GM12878 (cell line): ENCODE data around the gene SLC34A3. TPM values are rescaled to one million over a fixed set of nuclear protein-coding genes. Genes with fewer than 3 reads are reported as not detected.
A peak's percentile ranks its signal among the peaks of the same experiment; 100 is the strongest.

ENCODE experiments used
- BACH1 ChIP-seq: fragments of 450-650 bp; IDR thresholded peaks from 2 replicates; pipeline ENCODE4 v1.6.1; 2017; ENCODE audit warnings: mild to moderate bottlenecking, borderline replicate concordance
- DPF2 ChIP-seq: fragments of 450-650 bp; IDR thresholded peaks from 2 replicates; pipeline ENCODE4 v1.6.1; 2017; ENCODE audit warnings: mild to moderate bottlenecking
- GABPA ChIP-seq: IDR thresholded peaks from 2 replicates; pipeline ENCODE4 v1.6.1; 2014; ENCODE audit warnings: antibody characterized with exemption, low read depth, mild to moderate bottlenecking, inconsistent platforms
- IRF4 ChIP-seq: IDR thresholded peaks from 2 replicates; pipeline ENCODE4 v1.6.1; 2011; ENCODE audit warnings: low read depth, low read length
- JUND ChIP-seq: IDR thresholded peaks from 2 replicates; pipeline ENCODE4 v1.6.1; 2012; ENCODE audit warnings: low read depth, mild to moderate bottlenecking, low read length, improper control_type of control experiment, moderate library complexity
- MYC ChIP-seq: IDR thresholded peaks from 2 replicates; pipeline ENCODE4 v1.6.1; 2011; ENCODE audit warnings: mild to moderate bottlenecking, low read length, moderate library complexity, inconsistent platforms; ENCODE audit not compliant: insufficient read depth, insufficient replicate concordance, insufficient read length, severe bottlenecking
- NFXL1 ChIP-seq: fragments of 450-650 bp; IDR thresholded peaks from 2 replicates; pipeline ENCODE4 v1.6.1; 2017; ENCODE audit warnings: antibody characterized with exemption, mild to moderate bottlenecking, borderline replicate concordance
- PAX8 ChIP-seq: fragments of 450-650 bp; IDR thresholded peaks from 2 replicates; pipeline ENCODE4 v1.6.1; 2017; ENCODE audit warnings: mild to moderate bottlenecking, moderate library complexity
- POLR2AphosphoS5 ChIP-seq: IDR thresholded peaks from 2 replicates; pipeline ENCODE4 v1.6.1; 2011; ENCODE audit warnings: mild to moderate bottlenecking, low read length, inconsistent platforms
- RAD51 ChIP-seq: fragments of 450-650 bp; IDR thresholded peaks from 2 replicates; pipeline ENCODE4 v1.6.1; 2016; ENCODE audit warnings: moderate library complexity, mild to moderate bottlenecking, inconsistent platforms
- SIX5 ChIP-seq: IDR thresholded peaks from 2 replicates; pipeline ENCODE4 v1.6.1; 2011; ENCODE audit warnings: mild to moderate bottlenecking, low read depth, low read length, moderate library complexity; ENCODE audit not compliant: severe bottlenecking
- SMAD5 ChIP-seq: IDR thresholded peaks from 2 replicates; pipeline ENCODE4 v1.6.1; 2016; ENCODE audit warnings: antibody characterized with exemption, low read depth
- SREBF2 ChIP-seq: IDR thresholded peaks from 2 replicates; pipeline ENCODE4 v1.6.1; 2012; ENCODE audit warnings: mild to moderate bottlenecking, low read length
- STAT3 ChIP-seq: IDR thresholded peaks from 2 replicates; pipeline ENCODE4 v1.6.1; 2011; ENCODE audit warnings: low read depth, low read length, improper control_type of control experiment
- ZBED1 ChIP-seq: IDR thresholded peaks from 2 replicates; pipeline ENCODE4 v1.6.1; 2016; ENCODE audit warnings: borderline replicate concordance
- ZNF384 ChIP-seq: IDR thresholded peaks from 2 replicates; pipeline ENCODE4 v1.6.1; 2012; ENCODE audit warnings: low read depth, mild to moderate bottlenecking, low read length, improper control_type of control experiment, borderline replicate concordance
- polyA plus RNA-seq, 11 experiments: library from polyadenylated mRNA; depleted of rRNA in 4 of 11; unstranded in 6 of 11; stranded (reverse) in 5 of 11; fragments of >200 nt; fragmentation: Nextera tagmentation in 4 of 11; fragmentation: Illumina TruSeq in 1 of 11; extraction: Ambion mirVana in 4 of 11; extraction: Trizol in 1 of 11; gene quantifications; 1 replicate in 1 of 11; 2 replicates in 10 of 11; pipeline versions ENCODE4 v1.2.1 to v1.2.3, GENCODE V29; 2011 to 2016; ENCODE audit warnings: inconsistent platforms in 2 of 11, missing spikeins in 2 of 11, low read depth in 1 of 11
- total RNA-seq, 4 experiments: library from RNA; depleted of rRNA in 3 of 4; stranded (reverse); fragments of >200 nt in 3 of 4; fragmentation: Illumina TruSeq in 1 of 4; extraction: Trizol in 1 of 4; gene quantifications; 2 replicates each; pipeline versions ENCODE4 v1.2.1 to v1.2.3, GENCODE V29; 2013 to 2021
- TF ChIP-seq, protein P1 (sequence below): fragments of 450-650 bp; IDR thresholded peaks from 2 replicates; pipeline ENCODE4 v1.6.1; 2014; ENCODE audit warnings: mild to moderate bottlenecking
- TF ChIP-seq, protein P2 (sequence below): IDR thresholded peaks from 2 replicates; pipeline ENCODE4 v1.6.1; 2011; ENCODE audit warnings: borderline replicate concordance, low read depth, mild to moderate bottlenecking, moderate library complexity, low read length; ENCODE audit not compliant: insufficient read depth, poor library complexity, severe bottlenecking
- TF ChIP-seq, protein P3 (sequence below): fragments of 450-650 bp; IDR thresholded peaks from 2 replicates; pipeline ENCODE4 v1.6.1; 2018; ENCODE audit warnings: borderline replicate concordance, mild to moderate bottlenecking; ENCODE audit not compliant: partially characterized antibody
- TF ChIP-seq, protein P4 (sequence below): IDR thresholded peaks from 2 replicates; pipeline ENCODE4 v1.6.1; 2012; ENCODE audit warnings: low read depth, low read length, improper control_type of control experiment
- TF ChIP-seq, protein P5 (sequence below): fragments of 450-650 bp; IDR thresholded peaks from 2 replicates; pipeline ENCODE4 v1.6.1; 2017; ENCODE audit warnings: low read depth, mild to moderate bottlenecking, moderate library complexity

SLC34A3 gene
- total and polyA plus RNA-seq, 10 of the 15 experiments (the other 5 are each of a cell fraction or from before 2014, with no cell fraction given), result not detected

DNA sequence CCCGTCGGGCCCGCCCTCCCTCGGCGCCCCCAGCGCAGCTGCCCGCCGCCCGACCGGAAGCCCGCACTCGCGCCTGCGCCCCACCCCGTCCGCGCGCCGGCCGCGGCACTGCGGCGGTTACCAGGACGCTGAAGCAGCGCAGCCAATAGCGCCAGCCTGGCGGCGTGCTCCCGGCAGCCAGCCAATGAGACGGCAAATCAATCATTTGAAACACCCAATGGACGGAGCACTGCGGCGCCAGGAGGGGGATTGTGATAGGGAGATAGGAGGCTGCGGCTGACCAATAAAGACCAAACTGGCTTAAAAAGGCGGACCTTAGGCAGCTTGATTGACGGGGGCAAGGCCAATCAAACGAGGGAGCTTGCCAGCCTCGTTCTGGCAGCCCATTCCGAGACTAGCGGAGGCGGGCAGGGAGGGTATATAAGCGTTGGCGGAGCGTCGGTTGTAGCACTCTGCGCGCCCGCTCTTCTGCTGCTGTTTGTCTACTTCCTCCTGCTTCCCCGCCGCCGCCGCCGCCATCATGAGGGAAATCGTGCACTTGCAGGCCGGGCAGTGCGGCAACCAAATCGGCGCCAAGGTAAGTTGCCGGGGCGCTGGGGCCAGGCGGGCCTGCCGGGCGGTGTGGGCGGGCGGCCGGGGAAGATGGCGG is 10.3 kb downstream of the SLC34A3 start, which contains the start of gene TUBB4B (continued):
- TF ChIP-seq DPF2, result peak; percentile 100
- TF ChIP-seq NFXL1, result peak; percentile 48; the same call in 1 of the 2 replicates
- TF ChIP-seq IRF4, result no peak
- TF ChIP-seq, protein P1, sequence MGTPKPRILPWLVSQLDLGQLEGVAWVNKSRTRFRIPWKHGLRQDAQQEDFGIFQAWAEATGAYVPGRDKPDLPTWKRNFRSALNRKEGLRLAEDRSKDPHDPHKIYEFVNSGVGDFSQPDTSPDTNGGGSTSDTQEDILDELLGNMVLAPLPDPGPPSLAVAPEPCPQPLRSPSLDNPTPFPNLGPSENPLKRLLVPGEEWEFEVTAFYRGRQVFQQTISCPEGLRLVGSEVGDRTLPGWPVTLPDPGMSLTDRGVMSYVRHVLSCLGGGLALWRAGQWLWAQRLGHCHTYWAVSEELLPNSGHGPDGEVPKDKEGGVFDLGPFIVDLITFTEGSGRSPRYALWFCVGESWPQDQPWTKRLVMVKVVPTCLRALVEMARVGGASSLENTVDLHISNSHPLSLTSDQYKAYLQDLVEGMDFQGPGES, result peak; percentile 100
- TF ChIP-seq SIX5, result no peak
- TF ChIP-seq, protein P2, sequence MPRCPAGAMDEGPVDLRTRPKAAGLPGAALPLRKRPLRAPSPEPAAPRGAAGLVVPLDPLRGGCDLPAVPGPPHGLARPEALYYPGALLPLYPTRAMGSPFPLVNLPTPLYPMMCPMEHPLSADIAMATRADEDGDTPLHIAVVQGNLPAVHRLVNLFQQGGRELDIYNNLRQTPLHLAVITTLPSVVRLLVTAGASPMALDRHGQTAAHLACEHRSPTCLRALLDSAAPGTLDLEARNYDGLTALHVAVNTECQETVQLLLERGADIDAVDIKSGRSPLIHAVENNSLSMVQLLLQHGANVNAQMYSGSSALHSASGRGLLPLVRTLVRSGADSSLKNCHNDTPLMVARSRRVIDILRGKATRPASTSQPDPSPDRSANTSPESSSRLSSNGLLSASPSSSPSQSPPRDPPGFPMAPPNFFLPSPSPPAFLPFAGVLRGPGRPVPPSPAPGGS, result no peak
- TF ChIP-seq JUND, result no peak; the same call in 1 of the 2 replicates
- TF ChIP-seq, protein P3, sequence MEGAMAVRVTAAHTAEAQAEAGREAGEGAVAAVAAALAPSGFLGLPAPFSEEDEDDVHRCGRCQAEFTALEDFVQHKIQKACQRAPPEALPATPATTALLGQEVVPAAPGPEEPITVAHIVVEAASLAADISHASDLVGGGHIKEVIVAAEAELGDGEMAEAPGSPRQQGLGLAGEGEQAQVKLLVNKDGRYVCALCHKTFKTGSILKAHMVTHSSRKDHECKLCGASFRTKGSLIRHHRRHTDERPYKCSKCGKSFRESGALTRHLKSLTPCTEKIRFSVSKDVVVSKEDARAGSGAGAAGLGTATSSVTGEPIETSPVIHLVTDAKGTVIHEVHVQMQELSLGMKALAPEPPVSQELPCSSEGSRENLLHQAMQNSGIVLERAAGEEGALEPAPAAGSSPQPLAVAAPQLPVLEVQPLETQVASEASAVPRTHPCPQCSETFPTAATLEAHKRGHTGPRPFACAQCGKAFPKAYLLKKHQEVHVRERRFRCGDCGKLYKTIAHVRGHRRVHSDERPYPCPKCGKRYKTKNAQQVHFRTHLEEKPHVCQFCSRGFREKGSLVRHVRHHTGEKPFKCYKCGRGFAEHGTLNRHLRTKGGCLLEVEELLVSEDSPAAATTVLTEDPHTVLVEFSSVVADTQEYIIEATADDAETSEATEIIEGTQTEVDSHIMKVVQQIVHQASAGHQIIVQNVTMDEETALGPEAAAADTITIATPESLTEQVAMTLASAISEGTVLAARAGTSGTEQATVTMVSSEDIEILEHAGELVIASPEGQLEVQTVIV, result peak; percentile 37
- TF ChIP-seq ZBED1, result peak; percentile 80; the same call in 1 of the 2 replicates
- TF ChIP-seq GABPA, result no peak
- peak; percentile 99 for TF ChIP-seq SMAD5
- no peak for TF ChIP-seq RAD51
- TF ChIP-seq ZNF384, result no peak
- no peak for TF ChIP-seq PAX8
- TF ChIP-seq, protein P4, sequence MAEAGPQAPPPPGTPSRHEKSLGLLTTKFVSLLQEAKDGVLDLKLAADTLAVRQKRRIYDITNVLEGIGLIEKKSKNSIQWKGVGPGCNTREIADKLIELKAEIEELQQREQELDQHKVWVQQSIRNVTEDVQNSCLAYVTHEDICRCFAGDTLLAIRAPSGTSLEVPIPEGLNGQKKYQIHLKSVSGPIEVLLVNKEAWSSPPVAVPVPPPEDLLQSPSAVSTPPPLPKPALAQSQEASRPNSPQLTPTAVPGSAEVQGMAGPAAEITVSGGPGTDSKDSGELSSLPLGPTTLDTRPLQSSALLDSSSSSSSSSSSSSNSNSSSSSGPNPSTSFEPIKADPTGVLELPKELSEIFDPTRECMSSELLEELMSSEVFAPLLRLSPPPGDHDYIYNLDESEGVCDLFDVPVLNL, result peak; percentile 70; the same call in 1 of the 2 replicates
- TF ChIP-seq SREBF2, result no peak
- TF ChIP-seq, protein P5, sequence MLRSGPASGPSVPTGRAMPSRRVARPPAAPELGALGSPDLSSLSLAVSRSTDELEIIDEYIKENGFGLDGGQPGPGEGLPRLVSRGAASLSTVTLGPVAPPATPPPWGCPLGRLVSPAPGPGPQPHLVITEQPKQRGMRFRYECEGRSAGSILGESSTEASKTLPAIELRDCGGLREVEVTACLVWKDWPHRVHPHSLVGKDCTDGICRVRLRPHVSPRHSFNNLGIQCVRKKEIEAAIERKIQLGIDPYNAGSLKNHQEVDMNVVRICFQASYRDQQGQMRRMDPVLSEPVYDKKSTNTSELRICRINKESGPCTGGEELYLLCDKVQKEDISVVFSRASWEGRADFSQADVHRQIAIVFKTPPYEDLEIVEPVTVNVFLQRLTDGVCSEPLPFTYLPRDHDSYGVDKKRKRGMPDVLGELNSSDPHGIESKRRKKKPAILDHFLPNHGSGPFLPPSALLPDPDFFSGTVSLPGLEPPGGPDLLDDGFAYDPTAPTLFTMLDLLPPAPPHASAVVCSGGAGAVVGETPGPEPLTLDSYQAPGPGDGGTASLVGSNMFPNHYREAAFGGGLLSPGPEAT, result no peak
- TF ChIP-seq POLR2AphosphoS5, result peak; percentile 99
- TF ChIP-seq MYC, result no peak
- peak; percentile 97 for TF ChIP-seq BACH1
- TF ChIP-seq STAT3, result no peak
